ENCODE measurements around the gene ABLIM1. TPM values are rescaled to one million over a fixed set of nuclear protein-coding genes. Genes with fewer than 3 reads are reported as not detected.

ABLIM1 gene
- total RNA-seq, 2 donors from 2014 or later: 359 to 404 TPM

DNA sequence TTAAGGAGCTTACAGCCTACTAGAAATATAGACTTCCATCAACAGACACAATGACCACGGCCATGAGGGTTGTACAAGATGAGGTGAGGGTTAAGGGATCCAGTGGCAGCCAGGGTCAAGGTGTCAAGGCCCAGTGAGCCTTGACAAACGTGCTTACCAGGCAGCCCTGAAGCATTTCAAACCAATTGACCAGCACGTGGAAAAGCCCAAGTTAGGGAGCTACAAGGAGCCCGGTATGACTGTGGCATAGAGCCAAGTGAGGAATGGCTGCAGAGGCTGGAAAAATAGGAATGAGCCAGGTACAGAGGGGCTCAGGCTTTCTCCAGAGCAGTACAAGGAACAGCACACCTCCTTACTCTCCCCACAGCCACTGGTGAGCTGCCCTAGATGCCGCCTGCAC is 266.5 kb downstream of the ABLIM1 start:
- TF ChIP-seq, protein P1, sequence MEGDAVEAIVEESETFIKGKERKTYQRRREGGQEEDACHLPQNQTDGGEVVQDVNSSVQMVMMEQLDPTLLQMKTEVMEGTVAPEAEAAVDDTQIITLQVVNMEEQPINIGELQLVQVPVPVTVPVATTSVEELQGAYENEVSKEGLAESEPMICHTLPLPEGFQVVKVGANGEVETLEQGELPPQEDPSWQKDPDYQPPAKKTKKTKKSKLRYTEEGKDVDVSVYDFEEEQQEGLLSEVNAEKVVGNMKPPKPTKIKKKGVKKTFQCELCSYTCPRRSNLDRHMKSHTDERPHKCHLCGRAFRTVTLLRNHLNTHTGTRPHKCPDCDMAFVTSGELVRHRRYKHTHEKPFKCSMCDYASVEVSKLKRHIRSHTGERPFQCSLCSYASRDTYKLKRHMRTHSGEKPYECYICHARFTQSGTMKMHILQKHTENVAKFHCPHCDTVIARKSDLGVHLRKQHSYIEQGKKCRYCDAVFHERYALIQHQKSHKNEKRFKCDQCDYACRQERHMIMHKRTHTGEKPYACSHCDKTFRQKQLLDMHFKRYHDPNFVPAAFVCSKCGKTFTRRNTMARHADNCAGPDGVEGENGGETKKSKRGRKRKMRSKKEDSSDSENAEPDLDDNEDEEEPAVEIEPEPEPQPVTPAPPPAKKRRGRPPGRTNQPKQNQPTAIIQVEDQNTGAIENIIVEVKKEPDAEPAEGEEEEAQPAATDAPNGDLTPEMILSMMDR (IDR thresholded peaks at IDR 0.05): no peak
- Histone ChIP-seq H3K27me3 (no peaks in the 10 kb centered on the region), H3K4me3 (no peak overlapping the region), H3K9me3 (no peaks in the 10 kb centered on the region), H3K27ac (no peak overlapping the region), H3K4me1 (peaks cover 0 to 21% of the 10 kb centered on the region in 2 donors), H3K36me3 (no peaks in the 10 kb centered on the region)
- no peak for DNase-seq (ENCODE audit: low spot score)

DNA sequence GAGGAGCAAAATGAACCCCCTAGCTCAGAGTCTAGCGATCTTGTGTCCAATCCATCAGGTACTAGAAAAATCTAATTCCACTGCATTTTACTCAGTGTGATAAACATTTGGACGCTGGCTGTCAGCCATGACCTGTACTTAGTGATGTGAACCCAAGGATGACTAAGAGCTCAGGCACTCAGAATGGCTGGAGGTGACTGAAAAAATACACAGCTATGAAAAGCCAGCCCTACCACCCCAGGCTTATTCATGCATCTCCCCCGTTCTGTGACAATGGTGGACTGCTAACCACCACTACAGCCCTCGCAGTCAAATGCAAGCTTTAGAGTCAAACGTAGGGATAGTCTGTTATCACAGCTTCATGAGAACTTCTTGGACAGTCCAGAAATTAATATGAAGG is 268.6 kb downstream of the ABLIM1 start:
- Histone ChIP-seq H3K27ac (no peak overlapping the region), H3K27me3 (no peaks in the 10 kb centered on the region), H3K36me3 (no peaks in the 10 kb centered on the region), H3K9me3 (no peaks in the 10 kb centered on the region), H3K4me1 (peaks cover 0 to 19% of the 10 kb centered on the region in 2 donors), H3K4me3 (no peak overlapping the region)
- DNase-seq (ENCODE audit: low spot score): no peak
- TF ChIP-seq, protein P1 (IDR thresholded peaks at IDR 0.05): no peak

DNA sequence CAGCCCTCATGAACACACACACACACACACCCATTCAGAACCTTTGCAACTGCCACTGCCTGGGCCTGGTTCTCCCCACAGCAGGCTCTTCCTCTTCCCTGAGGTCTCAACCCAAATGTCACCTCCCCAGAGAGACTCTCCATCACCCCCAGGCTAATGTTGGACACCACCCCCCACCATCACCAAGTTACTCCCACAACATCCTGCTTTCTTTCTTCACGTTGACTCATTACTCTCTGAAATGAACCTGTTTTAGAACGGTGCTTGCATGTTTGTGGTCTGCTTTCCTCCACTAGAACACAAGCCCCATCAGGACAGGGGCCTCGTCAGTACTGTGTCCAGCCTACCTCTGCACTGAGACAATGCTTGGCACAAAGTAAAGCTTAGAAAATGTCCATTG is 269.8 kb downstream of the ABLIM1 start:
- Histone ChIP-seq H3K9me3 (no peaks in the 10 kb centered on the region), H3K4me1 (peaks cover 0 to 19% of the 10 kb centered on the region in 2 donors), H3K27ac (no peak overlapping the region), H3K36me3 (no peaks in the 10 kb centered on the region), H3K27me3 (no peaks in the 10 kb centered on the region), H3K4me3 (no peak overlapping the region)
- TF ChIP-seq, protein P1 (IDR thresholded peaks at IDR 0.05): no peak
- DNase-seq (ENCODE audit: low spot score): no peak

DNA sequence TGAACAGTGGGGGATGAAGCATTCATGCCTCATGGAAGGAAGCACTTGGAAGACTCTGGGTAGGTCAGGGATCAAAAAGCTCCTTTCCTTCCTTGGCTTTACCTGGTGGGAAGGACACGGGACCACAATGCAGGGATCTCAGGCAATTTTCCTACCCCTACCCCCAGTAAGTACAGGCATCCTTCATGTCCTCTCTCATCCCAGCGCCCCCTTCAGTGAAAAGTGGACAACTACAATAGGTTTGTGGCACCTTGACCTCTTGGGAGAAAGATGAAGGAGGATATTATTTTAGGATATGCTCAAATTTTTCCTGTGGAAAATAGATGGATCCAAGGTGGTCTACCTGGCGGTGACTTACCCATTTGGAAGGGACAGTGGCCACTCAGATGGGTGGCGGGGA is 270.3 kb downstream of the ABLIM1 start:
- Histone ChIP-seq H3K27me3 (no peaks in the 10 kb centered on the region), H3K4me3 (no peak overlapping the region), H3K9me3 (no peaks in the 10 kb centered on the region), H3K27ac (no peak overlapping the region), H3K36me3 (no peaks in the 10 kb centered on the region), H3K4me1 (peaks cover 0 to 14% of the 10 kb centered on the region in 2 donors)
- TF ChIP-seq, protein P1 (IDR thresholded peaks at IDR 0.05): no peak
- DNase-seq (ENCODE audit: low spot score): no peak

DNA sequence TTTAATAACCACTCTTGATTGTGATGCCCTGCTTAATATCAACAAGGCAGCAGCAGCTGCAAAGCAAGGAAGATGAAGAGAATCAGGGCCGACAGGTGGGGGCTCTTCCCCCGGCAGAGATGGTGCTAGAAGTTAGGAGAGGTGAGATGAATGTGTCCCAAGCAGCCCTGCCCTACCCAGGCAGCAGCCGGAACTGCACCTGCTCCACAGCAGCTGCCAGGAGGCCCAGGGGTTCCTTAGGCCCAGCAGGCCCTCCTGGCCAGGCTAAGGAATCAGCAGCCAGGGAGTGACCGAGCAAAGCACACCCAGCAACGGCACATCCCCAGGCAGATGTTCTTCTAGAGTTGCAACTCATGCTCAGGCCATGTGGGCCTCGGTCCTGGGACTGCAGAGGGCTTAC is 271.6 kb downstream of the ABLIM1 start:
- TF ChIP-seq, protein P1 (IDR thresholded peaks at IDR 0.05): no peak
- no peak overlapping the region for H3K4me3 ChIP-seq
- no peaks in the 10 kb centered on the region for H3K36me3 ChIP-seq
- no peaks in the 10 kb centered on the region for H3K9me3 ChIP-seq
- H3K27me3 ChIP-seq: no peaks in the 10 kb centered on the region
- H3K4me1 ChIP-seq: peaks cover 0 to 13% of the 10 kb centered on the region in 2 donors
- no peak for DNase-seq (ENCODE audit: low spot score)
- no peak overlapping the region for H3K27ac ChIP-seq

DNA sequence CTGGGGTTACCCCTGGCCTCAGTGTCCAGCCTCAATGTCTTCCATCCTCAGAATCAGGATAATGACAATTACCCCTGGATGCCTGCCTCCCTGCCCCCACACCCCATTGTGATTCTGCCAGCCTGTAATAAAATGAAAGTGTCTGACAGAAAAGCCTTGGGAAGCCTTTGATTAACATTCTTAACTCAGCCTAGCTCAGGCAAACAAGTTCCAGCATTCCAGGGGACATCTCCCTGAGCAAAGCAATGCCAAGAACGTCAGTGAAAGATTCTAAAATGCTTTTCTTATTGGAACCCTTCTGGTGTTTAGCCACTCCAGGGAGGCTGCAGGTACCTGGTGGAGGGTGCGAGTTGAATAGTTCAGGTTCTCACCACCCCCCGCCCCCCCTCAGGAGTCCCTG is 272.5 kb downstream of the ABLIM1 start:
- Histone ChIP-seq H3K9me3 (no peaks in the 10 kb centered on the region), H3K4me1 (peaks cover 0 to 13% of the 10 kb centered on the region in 2 donors), H3K27ac (no peak overlapping the region), H3K36me3 (no peaks in the 10 kb centered on the region), H3K4me3 (no peak overlapping the region), H3K27me3 (no peaks in the 10 kb centered on the region)
- DNase-seq (ENCODE audit: low spot score): no peak
- TF ChIP-seq, protein P1 (IDR thresholded peaks at IDR 0.05): no peak
